GM12878 (cell line): ENCODE data around the gene RBM15. TPM values are rescaled to one million over a fixed set of nuclear protein-coding genes. Genes with fewer than 3 reads are reported as not detected.

Source experiments
- ASH2L ChIP-seq: fragments of 300-600, 200-600 bp; sonication (generic); IDR thresholded peaks from 2 replicates; pipeline ENCODE4 v1.6.1; 2017; ENCODE audit warnings: low read depth, mild to moderate bottlenecking, borderline replicate concordance
- BACH1 ChIP-seq: fragments of 450-650 bp; IDR thresholded peaks from 2 replicates; pipeline ENCODE4 v1.6.1; 2017; ENCODE audit warnings: mild to moderate bottlenecking, borderline replicate concordance
- CHD1 ChIP-seq: IDR thresholded peaks from 2 replicates; pipeline ENCODE4 v1.6.1; 2012; ENCODE audit warnings: low read depth, low read length, improper control_type of control experiment
- EGR1 ChIP-seq, 2 experiments: IDR thresholded peaks; 1 replicate in 1 of 2; 2 replicates in 1 of 2; pipeline ENCODE4 v1.6.1; 2011 to 2012; ENCODE audit warnings: low read depth in 2 of 2, low read length in 2 of 2, borderline replicate concordance in 1 of 2, mild to moderate bottlenecking in 1 of 2, moderate library complexity in 1 of 2
- EZH2 ChIP-seq: IDR thresholded peaks from 2 replicates; pipeline ENCODE4 v1.6.1; 2012; ENCODE audit warnings: low read depth, mild to moderate bottlenecking, control low read depth, inconsistent platforms, low read length, borderline replicate concordance; ENCODE audit not compliant: control insufficient read depth
- FOXM1 ChIP-seq: IDR thresholded peaks from 2 replicates; pipeline ENCODE4 v1.6.1; 2012; ENCODE audit warnings: low read depth, mild to moderate bottlenecking, inconsistent platforms, low read length, moderate library complexity
- MEF2A ChIP-seq: IDR thresholded peaks from 2 replicates; pipeline ENCODE4 v1.6.1; 2011; ENCODE audit warnings: low read depth, mild to moderate bottlenecking, low read length, moderate library complexity; ENCODE audit not compliant: insufficient read depth
- MTA2 ChIP-seq: fragments of 450-650 bp; IDR thresholded peaks from 2 replicates; pipeline ENCODE4 v1.6.1; 2016; ENCODE audit warnings: low read depth, mild to moderate bottlenecking, moderate library complexity
- SMC3 ChIP-seq: IDR thresholded peaks from 2 replicates; pipeline ENCODE4 v1.6.1; 2011; ENCODE audit warnings: low read length, improper control_type of control experiment, borderline replicate concordance
- SPI1 ChIP-seq: IDR thresholded peaks from 2 replicates; pipeline ENCODE4 v1.6.1; 2011; ENCODE audit warnings: low read depth, mild to moderate bottlenecking, low read length, moderate library complexity, borderline replicate concordance; ENCODE audit not compliant: insufficient read depth
- TAF1 ChIP-seq: IDR thresholded peaks from 2 replicates; pipeline ENCODE4 v1.6.1; 2011; ENCODE audit warnings: mild to moderate bottlenecking, low read depth, low read length, borderline replicate concordance
- YY1 ChIP-seq: IDR thresholded peaks from 2 replicates; pipeline ENCODE4 v1.6.1; 2011; ENCODE audit warnings: low read depth, mild to moderate bottlenecking, low read length
- ZNF207 ChIP-seq: fragments of 450-650 bp; IDR thresholded peaks from 2 replicates; pipeline ENCODE4 v1.6.1; 2014; ENCODE audit warnings: antibody characterized with exemption, mild to moderate bottlenecking, borderline replicate concordance
- ZNF217 ChIP-seq: fragments of 450-650 bp; IDR thresholded peaks from 2 replicates; pipeline ENCODE4 v1.6.1; 2017; ENCODE audit warnings: antibody characterized with exemption, mild to moderate bottlenecking
- ZNF622 ChIP-seq: fragments of 450-650 bp; IDR thresholded peaks from 2 replicates; pipeline ENCODE4 v1.6.1; 2017; ENCODE audit warnings: mild to moderate bottlenecking, inconsistent platforms
- polyA plus RNA-seq, 11 experiments: library from polyadenylated mRNA; depleted of rRNA in 4 of 11; unstranded in 6 of 11; stranded (reverse) in 5 of 11; fragments of >200 nt; fragmentation: Nextera tagmentation in 4 of 11; fragmentation: Illumina TruSeq in 1 of 11; extraction: Ambion mirVana in 4 of 11; extraction: Trizol in 1 of 11; gene quantifications; 1 replicate in 1 of 11; 2 replicates in 10 of 11; pipeline versions ENCODE4 v1.2.1 to v1.2.3, GENCODE V29; 2011 to 2016; ENCODE audit warnings: inconsistent platforms in 2 of 11, missing spikeins in 2 of 11, low read depth in 1 of 11
- total RNA-seq, 4 experiments: library from RNA; depleted of rRNA in 3 of 4; stranded (reverse); fragments of >200 nt in 3 of 4; fragmentation: Illumina TruSeq in 1 of 4; extraction: Trizol in 1 of 4; gene quantifications; 2 replicates each; pipeline versions ENCODE4 v1.2.1 to v1.2.3, GENCODE V29; 2013 to 2021
- TF ChIP-seq, protein P1 (sequence below), 3 experiments: IDR thresholded peaks in 2 of 3; conservative IDR thresholded peaks in 1 of 3; 2 replicates each; pipeline ENCODE4 v1.5.1; 2011; ENCODE audit warnings: low read depth in 3 of 3, low read length in 3 of 3, mild to moderate bottlenecking in 3 of 3, control low read depth in 2 of 3, moderate library complexity in 2 of 3, inconsistent platforms in 1 of 3, mixed read lengths in 1 of 3; ENCODE audit not compliant: control insufficient read depth in 2 of 3, insufficient read depth in 1 of 3; ENCODE audit errors: extremely low read depth in 1 of 3
- TF ChIP-seq, protein P2 (sequence below): fragments of 450-650 bp; IDR thresholded peaks from 2 replicates; pipeline ENCODE4 v1.6.1; 2017; ENCODE audit warnings: mild to moderate bottlenecking, low read depth, inconsistent platforms; ENCODE audit not compliant: poor library complexity, severe bottlenecking
- TF ChIP-seq, protein P3 (sequence below): IDR thresholded peaks from 2 replicates; pipeline ENCODE4 v1.6.1; 2011; ENCODE audit warnings: low read depth, mild to moderate bottlenecking, low read length, moderate library complexity, borderline replicate concordance; ENCODE audit errors: extremely low read depth
- TF ChIP-seq, protein P4 (sequence below): IDR thresholded peaks from 2 replicates; pipeline ENCODE4 v1.6.1; 2011; ENCODE audit warnings: borderline replicate concordance, low read depth, mild to moderate bottlenecking, moderate library complexity, low read length; ENCODE audit not compliant: insufficient read depth, poor library complexity, severe bottlenecking

RBM15 gene
- total and polyA plus RNA-seq, 10 of the 15 experiments (the other 5 are each of a cell fraction or from before 2014, with no cell fraction given), result 3.1 to 63.2 (median 26.7) TPM

DNA sequence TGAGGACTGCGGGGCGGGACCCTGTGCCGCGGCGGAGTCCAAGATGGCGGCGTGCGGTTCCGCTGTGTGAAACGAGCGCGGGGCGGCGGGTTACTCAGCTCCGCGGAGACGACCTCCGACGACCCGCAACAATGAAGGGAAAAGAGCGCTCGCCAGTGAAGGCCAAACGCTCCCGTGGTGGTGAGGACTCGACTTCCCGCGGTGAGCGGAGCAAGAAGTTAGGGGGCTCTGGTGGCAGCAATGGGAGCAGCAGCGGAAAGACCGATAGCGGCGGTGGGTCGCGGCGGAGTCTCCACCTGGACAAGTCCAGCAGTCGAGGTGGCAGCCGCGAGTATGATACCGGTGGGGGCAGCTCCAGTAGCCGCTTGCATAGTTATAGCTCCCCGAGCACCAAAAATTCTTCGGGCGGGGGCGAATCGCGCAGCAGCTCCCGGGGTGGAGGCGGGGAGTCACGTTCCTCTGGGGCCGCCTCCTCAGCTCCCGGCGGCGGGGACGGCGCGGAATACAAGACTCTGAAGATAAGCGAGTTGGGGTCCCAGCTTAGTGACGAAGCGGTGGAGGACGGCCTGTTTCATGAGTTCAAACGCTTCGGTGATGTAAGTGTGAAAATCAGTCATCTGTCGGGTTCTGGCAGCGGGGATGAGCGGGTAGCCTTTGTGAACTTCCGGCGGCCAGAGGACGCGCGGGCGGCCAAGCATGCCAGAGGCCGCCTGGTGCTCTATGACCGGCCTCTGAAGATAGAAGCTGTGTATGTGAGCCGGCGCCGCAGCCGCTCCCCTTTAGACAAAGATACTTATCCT is 430 bp downstream of the RBM15 start (continued):
- TF ChIP-seq ASH2L, result peak; percentile 83; the same call in 1 of the 2 replicates
- no peak for TF ChIP-seq EZH2
- no peak for TF ChIP-seq SPI1
- TF ChIP-seq MEF2A, result no peak
- TF ChIP-seq TAF1, result peak; percentile 99
- TF ChIP-seq ZNF207, result peak; percentile 89
- TF ChIP-seq EGR1 (IDR thresholded peaks at IDR 0.05; ENCODE audit: borderline replicate concordance in 1 of 2, low read depth in 2 of 2, low read length in 2 of 2), result no peak
- no peak for TF ChIP-seq MTA2
- TF ChIP-seq BACH1, result no peak
- TF ChIP-seq, protein P1, sequence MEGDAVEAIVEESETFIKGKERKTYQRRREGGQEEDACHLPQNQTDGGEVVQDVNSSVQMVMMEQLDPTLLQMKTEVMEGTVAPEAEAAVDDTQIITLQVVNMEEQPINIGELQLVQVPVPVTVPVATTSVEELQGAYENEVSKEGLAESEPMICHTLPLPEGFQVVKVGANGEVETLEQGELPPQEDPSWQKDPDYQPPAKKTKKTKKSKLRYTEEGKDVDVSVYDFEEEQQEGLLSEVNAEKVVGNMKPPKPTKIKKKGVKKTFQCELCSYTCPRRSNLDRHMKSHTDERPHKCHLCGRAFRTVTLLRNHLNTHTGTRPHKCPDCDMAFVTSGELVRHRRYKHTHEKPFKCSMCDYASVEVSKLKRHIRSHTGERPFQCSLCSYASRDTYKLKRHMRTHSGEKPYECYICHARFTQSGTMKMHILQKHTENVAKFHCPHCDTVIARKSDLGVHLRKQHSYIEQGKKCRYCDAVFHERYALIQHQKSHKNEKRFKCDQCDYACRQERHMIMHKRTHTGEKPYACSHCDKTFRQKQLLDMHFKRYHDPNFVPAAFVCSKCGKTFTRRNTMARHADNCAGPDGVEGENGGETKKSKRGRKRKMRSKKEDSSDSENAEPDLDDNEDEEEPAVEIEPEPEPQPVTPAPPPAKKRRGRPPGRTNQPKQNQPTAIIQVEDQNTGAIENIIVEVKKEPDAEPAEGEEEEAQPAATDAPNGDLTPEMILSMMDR (IDR thresholded peaks at IDR 0.05 in 2 of 3, conservative IDR thresholded peaks at IDR 0.05 in 1 of 3; ENCODE audit: control insufficient read depth in 2 of 3, extremely low read depth in 1 of 3, insufficient read depth in 1 of 3, low read depth in 3 of 3, low read length in 3 of 3), result peak in 2 of 3 experiments; percentile 19 to 41; a peak in 1 of 6 replicates
- TF ChIP-seq, protein P2, sequence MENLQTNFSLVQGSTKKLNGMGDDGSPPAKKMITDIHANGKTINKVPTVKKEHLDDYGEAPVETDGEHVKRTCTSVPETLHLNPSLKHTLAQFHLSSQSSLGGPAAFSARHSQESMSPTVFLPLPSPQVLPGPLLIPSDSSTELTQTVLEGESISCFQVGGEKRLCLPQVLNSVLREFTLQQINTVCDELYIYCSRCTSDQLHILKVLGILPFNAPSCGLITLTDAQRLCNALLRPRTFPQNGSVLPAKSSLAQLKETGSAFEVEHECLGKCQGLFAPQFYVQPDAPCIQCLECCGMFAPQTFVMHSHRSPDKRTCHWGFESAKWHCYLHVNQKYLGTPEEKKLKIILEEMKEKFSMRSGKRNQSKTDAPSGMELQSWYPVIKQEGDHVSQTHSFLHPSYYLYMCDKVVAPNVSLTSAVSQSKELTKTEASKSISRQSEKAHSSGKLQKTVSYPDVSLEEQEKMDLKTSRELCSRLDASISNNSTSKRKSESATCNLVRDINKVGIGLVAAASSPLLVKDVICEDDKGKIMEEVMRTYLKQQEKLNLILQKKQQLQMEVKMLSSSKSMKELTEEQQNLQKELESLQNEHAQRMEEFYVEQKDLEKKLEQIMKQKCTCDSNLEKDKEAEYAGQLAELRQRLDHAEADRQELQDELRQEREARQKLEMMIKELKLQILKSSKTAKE, result no peak
- TF ChIP-seq SMC3, result no peak
- TF ChIP-seq, protein P3, sequence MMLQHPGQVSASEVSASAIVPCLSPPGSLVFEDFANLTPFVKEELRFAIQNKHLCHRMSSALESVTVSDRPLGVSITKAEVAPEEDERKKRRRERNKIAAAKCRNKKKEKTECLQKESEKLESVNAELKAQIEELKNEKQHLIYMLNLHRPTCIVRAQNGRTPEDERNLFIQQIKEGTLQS, result no peak
- TF ChIP-seq ZNF622, result no peak
- peak; percentile 99 for TF ChIP-seq YY1
- 0 out of 2 replicates have a peak, but pooled peaks have one; percentile 2 for TF ChIP-seq FOXM1
- 0 out of 2 replicates have a peak, but pooled peaks have one; percentile 76 for TF ChIP-seq CHD1
- TF ChIP-seq, protein P4, sequence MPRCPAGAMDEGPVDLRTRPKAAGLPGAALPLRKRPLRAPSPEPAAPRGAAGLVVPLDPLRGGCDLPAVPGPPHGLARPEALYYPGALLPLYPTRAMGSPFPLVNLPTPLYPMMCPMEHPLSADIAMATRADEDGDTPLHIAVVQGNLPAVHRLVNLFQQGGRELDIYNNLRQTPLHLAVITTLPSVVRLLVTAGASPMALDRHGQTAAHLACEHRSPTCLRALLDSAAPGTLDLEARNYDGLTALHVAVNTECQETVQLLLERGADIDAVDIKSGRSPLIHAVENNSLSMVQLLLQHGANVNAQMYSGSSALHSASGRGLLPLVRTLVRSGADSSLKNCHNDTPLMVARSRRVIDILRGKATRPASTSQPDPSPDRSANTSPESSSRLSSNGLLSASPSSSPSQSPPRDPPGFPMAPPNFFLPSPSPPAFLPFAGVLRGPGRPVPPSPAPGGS, result no peak
- TF ChIP-seq ZNF217, result no peak
